Measurements from ENCODE around the gene TSPAN7.

Gene TSPAN7

DNA sequence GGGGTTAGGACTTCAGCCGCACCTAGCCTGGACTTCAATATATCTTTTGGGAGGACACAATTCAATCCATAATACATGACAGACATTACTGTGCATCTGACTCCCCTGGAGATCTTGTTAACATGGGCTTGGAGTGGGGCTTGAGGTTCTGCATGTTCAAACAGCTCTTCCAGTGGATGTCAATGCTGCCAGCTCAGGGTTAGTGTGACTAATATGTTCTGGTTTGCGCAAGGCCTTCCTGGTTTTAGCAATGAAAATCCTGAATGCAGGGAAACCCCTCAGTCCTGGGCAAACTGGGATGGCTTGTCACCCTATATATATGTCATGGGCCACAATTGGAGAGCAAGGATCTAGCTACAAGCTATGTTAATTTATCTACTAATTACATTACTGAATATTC lies 2.7 kb upstream of the TSPAN7 start:
- FAIRE-seq (no peak), DNase-seq (ENCODE audit: insufficient read length) (no peak)
- no peak for TF ChIP-seq TAF1 (IDR thresholded peaks at IDR 0.05; ENCODE audit: borderline replicate concordance, low read depth, low read length)
- TF ChIP-seq POLR2AphosphoS5 (IDR thresholded peaks at IDR 0.05; ENCODE audit: low read depth, low read length), result no peak
- TF ChIP-seq POLR2A (IDR thresholded peaks at IDR 0.05; ENCODE audit: low read depth, low read length), result no peak

DNA sequence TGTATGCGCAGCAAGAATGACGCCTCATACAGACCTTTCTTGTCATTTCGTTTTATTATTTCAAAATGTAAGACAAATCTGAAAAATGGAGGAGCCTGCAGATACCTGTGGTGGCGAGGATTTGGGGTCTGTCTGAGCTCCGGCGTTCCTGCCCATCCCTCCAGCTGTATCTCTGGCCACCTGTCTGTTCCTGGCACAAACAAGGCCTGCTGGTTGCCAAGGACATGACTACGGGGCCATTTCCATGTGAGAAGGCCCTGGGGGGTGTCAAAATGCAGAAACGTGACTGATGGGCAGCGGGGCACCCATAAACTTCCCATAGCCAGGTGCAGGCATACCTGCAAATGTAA lies 591 bp upstream of the TSPAN7 start:
- TF ChIP-seq POLR2A (IDR thresholded peaks at IDR 0.05; ENCODE audit: low read depth, low read length) (no peak), POLR2AphosphoS5 (IDR thresholded peaks at IDR 0.05; ENCODE audit: low read depth, low read length) (no peak), TAF1 (IDR thresholded peaks at IDR 0.05; ENCODE audit: borderline replicate concordance, low read depth, low read length) (no peak)
- DNase-seq (ENCODE audit: insufficient read length), result no peak
- no peak for FAIRE-seq

DNA sequence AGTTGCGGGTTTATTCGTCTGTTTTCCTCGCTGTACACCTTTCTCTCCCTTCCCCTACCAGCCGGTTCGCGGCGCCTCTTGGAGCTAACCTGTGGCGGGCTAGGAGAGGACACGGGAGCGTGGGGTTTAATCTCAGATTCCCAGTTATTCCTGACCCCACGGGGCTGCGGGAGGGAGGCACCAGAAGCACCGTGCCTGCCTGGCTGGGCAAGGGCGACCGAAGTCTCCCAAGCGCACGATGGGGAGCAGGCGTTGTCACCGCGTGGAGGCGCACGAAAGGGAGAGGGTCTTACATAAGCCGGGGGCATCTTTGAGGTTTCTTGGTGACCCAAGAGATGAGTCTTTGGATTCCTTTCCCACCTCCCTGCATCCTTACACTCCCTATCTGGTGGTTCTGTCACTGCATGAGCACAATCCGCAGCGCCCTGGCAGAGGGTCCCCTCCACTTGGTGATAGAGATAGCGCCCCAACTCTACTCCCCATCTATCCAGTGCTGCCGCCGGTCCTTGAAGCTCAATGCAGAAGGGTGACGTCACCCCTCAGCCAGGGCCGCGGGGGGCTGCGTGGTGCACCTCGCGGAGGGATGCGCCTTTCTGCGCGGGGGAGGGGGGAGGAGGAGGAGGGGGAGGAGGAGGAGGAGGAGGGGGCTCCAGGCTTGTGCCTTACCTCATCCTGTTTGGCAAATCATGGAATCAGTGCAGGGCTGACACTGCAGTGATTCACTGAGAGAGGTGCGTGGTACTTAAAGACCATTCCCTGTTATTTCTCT lies 793 bp downstream of the TSPAN7 start:
- FAIRE-seq (no peak), DNase-seq (ENCODE audit: insufficient read length) (no peak)
- no peak for TF ChIP-seq POLR2A (IDR thresholded peaks at IDR 0.05; ENCODE audit: low read depth, low read length)
- TF ChIP-seq TAF1 (IDR thresholded peaks at IDR 0.05; ENCODE audit: borderline replicate concordance, low read depth, low read length), result no peak
- TF ChIP-seq POLR2AphosphoS5 (IDR thresholded peaks at IDR 0.05; ENCODE audit: low read depth, low read length), result no peak

DNA sequence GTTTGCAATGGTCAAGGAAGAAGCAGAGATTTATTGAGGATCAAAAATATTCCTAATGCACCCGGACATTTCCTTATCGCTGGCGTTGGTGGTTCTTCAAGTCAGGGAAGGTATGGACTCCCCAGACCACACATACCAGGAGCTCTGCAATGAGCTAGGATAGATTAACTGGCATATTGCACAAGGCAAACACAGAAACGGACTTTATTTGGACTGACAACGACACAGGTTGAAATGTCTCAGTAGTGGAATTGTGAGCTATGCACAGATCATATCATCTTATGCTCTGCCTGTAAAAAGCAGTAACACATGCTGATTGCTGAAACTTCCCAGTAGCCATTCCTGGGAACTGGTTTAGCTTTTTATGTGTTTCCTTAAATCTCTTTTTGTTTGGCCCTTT lies 1.7 kb downstream of the TSPAN7 start:
- no peak for FAIRE-seq
- no peak for DNase-seq (ENCODE audit: insufficient read length)
- TF ChIP-seq POLR2A (IDR thresholded peaks at IDR 0.05; ENCODE audit: low read depth, low read length) (no peak), POLR2AphosphoS5 (IDR thresholded peaks at IDR 0.05; ENCODE audit: low read depth, low read length) (no peak), TAF1 (IDR thresholded peaks at IDR 0.05; ENCODE audit: borderline replicate concordance, low read depth, low read length) (no peak)

DNA sequence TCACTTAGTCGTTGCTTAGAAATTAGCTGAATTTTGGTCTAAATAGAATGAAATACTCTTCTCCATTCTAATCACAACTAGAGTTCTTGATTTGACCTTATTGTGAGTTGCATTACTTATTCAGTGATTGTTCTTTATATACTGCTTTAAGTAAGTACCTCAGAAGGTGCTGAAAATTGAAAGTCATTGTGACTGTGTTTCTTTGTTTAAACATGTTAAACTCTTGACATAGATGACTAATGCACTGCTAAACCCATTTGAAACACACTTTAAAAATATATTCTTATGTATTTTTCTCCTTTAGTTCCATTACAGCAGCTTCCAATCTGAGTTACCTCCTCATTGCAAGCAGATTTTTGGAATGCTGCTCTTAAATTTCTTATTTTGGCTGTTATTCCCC lies 9.1 kb downstream of the TSPAN7 start:
- FAIRE-seq, result no peak
- TF ChIP-seq POLR2A (IDR thresholded peaks at IDR 0.05; ENCODE audit: low read depth, low read length) (no peak), POLR2AphosphoS5 (IDR thresholded peaks at IDR 0.05; ENCODE audit: low read depth, low read length) (no peak), TAF1 (IDR thresholded peaks at IDR 0.05; ENCODE audit: borderline replicate concordance, low read depth, low read length) (no peak)
- DNase-seq (ENCODE audit: insufficient read length), result no peak

DNA sequence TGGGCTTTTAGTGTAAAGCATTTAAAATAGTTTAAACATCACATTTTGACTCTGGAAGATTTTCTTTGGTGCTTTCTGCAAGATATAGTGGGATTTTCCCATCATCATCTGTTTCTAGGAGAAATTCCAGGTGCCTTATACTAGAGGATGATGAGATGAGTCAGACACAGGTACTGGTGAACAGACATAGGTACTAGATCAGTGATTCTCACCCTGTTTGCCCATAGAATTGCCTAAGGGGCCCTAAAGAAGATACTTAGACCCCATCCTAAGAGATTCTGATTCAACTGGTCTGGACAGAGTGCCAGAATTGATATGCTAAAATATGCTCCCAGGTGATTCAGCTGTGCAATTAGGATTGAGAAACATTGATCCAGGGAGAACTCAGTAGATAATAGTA lies 9.7 kb downstream of the TSPAN7 start:
- FAIRE-seq, result no peak
- DNase-seq (ENCODE audit: insufficient read length), result no peak
- TF ChIP-seq TAF1 (IDR thresholded peaks at IDR 0.05; ENCODE audit: borderline replicate concordance, low read depth, low read length) (no peak), POLR2A (IDR thresholded peaks at IDR 0.05; ENCODE audit: low read depth, low read length) (no peak), POLR2AphosphoS5 (IDR thresholded peaks at IDR 0.05; ENCODE audit: low read depth, low read length) (no peak)

DNA sequence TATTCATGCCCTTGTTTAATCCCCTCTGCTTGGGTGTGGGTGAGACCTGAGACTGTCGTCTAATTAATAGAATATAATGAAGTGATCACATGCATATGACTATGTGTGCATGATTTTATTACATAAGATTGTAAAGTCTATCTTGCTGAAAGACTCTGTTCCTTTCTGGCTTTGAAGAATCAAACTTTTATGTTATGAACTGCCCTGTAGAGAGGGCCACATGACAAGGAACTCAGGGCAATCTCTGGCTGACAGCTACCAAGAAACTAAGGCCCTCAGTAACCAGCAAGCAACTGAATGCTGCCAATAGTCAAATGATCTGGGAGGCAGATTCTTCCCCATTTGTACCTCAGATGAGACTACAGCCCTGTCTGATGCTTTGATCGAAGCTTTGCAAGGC lies 13.5 kb downstream of the TSPAN7 start:
- no peak for TF ChIP-seq TAF1 (IDR thresholded peaks at IDR 0.05; ENCODE audit: borderline replicate concordance, low read depth, low read length)
- TF ChIP-seq POLR2AphosphoS5 (IDR thresholded peaks at IDR 0.05; ENCODE audit: low read depth, low read length), result no peak
- no peak for TF ChIP-seq POLR2A (IDR thresholded peaks at IDR 0.05; ENCODE audit: low read depth, low read length)
- no peak for DNase-seq (ENCODE audit: insufficient read length)
- no peak for FAIRE-seq

DNA sequence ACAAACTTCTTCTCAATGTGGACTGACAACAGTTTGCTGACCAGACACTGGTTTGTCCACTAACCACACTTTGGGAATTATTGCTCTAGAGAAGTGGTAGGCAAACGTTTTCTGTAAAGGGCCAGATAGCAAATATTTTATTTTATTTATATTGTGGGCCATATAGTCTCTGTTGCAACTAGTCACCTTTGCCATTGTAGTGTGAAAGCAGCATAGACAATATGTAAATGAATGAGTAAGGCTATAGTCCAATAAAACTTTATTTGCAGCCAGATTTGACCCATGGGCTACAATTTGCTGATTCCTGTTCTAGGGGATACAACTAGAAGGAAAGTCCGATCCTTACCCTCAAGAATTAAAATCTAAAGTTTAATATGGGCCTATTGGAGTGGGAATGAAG lies 14.5 kb downstream of the TSPAN7 start:
- TF ChIP-seq POLR2AphosphoS5 (IDR thresholded peaks at IDR 0.05; ENCODE audit: low read depth, low read length), result no peak
- no peak for TF ChIP-seq POLR2A (IDR thresholded peaks at IDR 0.05; ENCODE audit: low read depth, low read length)
- no peak for TF ChIP-seq TAF1 (IDR thresholded peaks at IDR 0.05; ENCODE audit: borderline replicate concordance, low read depth, low read length)
- FAIRE-seq (no peak), DNase-seq (ENCODE audit: insufficient read length) (no peak)

DNA sequence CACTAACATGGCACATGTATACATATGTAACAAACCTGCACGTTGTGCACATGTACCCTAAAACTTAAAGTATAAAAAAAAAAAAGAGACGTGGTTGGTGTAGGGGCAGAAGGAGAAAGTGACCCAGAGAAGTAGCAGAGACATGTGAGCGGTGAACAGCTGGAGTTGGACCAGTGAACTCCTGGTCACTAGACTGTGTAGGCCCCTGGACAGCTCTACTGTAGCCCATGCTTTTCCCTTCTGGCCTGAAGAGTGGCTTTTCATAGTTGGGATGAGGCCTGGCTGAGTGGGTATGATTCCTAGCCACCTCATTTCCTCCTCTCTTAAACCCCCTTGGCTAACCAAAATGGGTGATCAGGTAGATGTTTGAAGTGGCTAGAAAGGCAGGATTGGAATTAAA lies 16.4 kb downstream of the TSPAN7 start:
- FAIRE-seq (no peak), DNase-seq (ENCODE audit: insufficient read length) (no peak)
- TF ChIP-seq POLR2AphosphoS5 (IDR thresholded peaks at IDR 0.05; ENCODE audit: low read depth, low read length) (no peak), TAF1 (IDR thresholded peaks at IDR 0.05; ENCODE audit: borderline replicate concordance, low read depth, low read length) (no peak), POLR2A (IDR thresholded peaks at IDR 0.05; ENCODE audit: low read depth, low read length) (no peak)

DNA sequence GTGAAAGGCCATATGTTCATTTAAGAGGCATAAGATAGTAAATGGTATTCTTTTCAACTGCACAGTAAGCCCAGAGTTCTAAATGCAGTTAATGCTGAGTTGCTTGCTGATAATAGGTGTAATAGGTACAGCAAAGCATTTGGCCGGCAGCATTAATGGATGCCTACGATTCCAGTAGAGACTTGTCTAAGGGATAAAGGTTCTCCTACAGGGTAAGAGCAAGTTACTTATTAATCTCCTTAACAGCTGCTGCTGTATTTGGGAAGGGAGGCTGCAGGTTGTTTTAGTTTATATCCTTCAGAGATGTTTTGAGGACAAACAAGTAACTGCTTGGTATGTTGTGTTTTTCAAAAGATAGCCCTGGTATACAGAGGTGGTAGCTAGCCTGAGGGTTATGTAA lies 16.8 kb downstream of the TSPAN7 start:
- DNase-seq (ENCODE audit: insufficient read length) (no peak), FAIRE-seq (no peak)

DNA sequence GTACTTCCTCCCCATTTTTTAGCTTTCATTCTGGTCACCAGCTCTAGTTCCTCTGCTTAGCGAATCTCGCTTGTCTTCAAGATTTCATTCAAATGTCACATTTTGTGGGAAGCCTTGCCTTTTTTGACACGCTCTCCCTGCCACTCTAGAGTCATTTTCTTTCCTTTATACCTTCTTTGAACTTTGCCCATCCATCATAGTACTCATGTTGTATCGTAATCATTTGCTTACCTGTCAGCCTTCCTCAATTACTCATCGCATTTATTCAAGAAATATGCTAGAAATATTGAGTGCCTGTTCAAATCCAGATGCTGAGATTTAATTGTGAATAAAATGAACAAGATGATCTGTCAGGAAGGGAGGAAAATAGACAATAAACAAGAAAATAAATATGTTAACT lies 21.8 kb downstream of the TSPAN7 start:
- no peak for FAIRE-seq
- no peak for TF ChIP-seq POLR2AphosphoS5 (IDR thresholded peaks at IDR 0.05; ENCODE audit: low read depth, low read length)
- TF ChIP-seq POLR2A (IDR thresholded peaks at IDR 0.05; ENCODE audit: low read depth, low read length), result no peak
- no peak for TF ChIP-seq TAF1 (IDR thresholded peaks at IDR 0.05; ENCODE audit: borderline replicate concordance, low read depth, low read length)

More for the DNA sequence above, 16.8 kb downstream of the TSPAN7 start:
- TF ChIP-seq POLR2AphosphoS5 (IDR thresholded peaks at IDR 0.05; ENCODE audit: low read depth, low read length) (no peak), POLR2A (IDR thresholded peaks at IDR 0.05; ENCODE audit: low read depth, low read length) (no peak), TAF1 (IDR thresholded peaks at IDR 0.05; ENCODE audit: borderline replicate concordance, low read depth, low read length) (no peak)

DNA sequence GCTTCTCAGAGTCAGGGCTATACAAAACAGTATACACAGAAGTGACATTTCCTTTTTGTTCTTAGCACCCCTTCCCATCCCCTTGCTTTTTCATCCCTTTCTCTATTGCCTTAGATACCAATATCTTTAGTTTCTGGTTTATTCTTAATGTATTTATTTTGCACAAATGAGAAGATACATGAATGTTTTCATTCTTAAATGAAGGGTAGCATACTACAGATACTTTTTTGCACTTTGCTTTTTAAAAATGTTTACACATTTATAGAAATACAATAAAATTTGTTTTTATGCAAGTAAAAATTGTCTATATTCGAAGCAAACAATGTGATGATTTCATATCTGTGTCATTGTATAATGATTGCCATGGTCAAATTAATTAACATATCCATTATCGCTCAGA lies 33.1 kb downstream of the TSPAN7 start:
- TF ChIP-seq TAF1 (IDR thresholded peaks at IDR 0.05; ENCODE audit: borderline replicate concordance, low read depth, low read length), result no peak
- no peak for TF ChIP-seq POLR2AphosphoS5 (IDR thresholded peaks at IDR 0.05; ENCODE audit: low read depth, low read length)
- no peak for TF ChIP-seq POLR2A (IDR thresholded peaks at IDR 0.05; ENCODE audit: low read depth, low read length)
- DNase-seq (ENCODE audit: insufficient read length) (no peak), FAIRE-seq (no peak)

More for the DNA sequence above, 21.8 kb downstream of the TSPAN7 start:
- DNase-seq (ENCODE audit: insufficient read length), result no peak

Data from GM12892 (cell line).